GM12864 (cell line): ENCODE data around the gene ANKH.
"Not testable (repeated sequence)": the region's sequence is repeated elsewhere in the genome, so short reads cannot be mapped to it uniquely, and the experiment has no call there.

ENCODE experiments used
- DNase-seq: peaks from one replicate; pipeline ENCODE4 v3.0.0-alpha.2; 2011; ENCODE audit warnings: low read depth
- H3K4me3 ChIP-seq: 2 replicates; pipeline ENCODE4 v1.5.1; 2011; ENCODE audit warnings: mild to moderate bottlenecking, low read depth, low read length, control low read depth
- CTCF ChIP-seq: IDR thresholded peaks from 2 replicates; pipeline ENCODE4 v1.5.1; 2011; ENCODE audit warnings: low read depth, mild to moderate bottlenecking, moderate library complexity, low read length, control low read depth, inconsistent platforms; ENCODE audit errors: missing control alignments

Gene ANKH

GRCh38 chr5:14849516-14850294, 21.9 kb downstream of the ANKH start:
- no peak for TF ChIP-seq CTCF
- H3K4me3 ChIP-seq: no peak overlapping the region
- no peak for DNase-seq

DNA sequence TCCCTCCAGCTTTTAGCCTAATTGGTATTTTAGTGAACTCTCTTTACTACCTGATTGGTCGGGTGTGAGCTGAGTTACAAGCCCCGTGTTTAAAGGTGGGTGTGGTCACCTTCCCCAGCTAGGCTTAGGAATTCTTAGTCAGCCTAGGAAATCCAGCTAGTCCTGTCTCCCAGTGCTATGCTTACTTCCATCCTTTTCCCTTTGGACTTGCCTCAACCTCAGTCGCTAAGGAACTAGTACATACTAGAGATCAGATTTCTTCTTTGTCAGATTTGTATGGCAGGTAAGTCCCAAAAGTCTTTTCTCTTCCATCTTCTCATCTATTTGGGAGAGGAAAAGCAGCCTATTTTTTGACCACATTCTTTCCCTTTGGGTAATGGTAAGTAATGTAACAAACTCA, 22.6 kb downstream of the ANKH start:
- not testable (repeated sequence) for H3K4me3 ChIP-seq, DNase-seq

GRCh38 chr5:14848385-14848784, 23.2 kb downstream of the ANKH start:
- no peak overlapping the region for H3K4me3 ChIP-seq
- DNase-seq: no peak
- no peak for TF ChIP-seq CTCF

DNA sequence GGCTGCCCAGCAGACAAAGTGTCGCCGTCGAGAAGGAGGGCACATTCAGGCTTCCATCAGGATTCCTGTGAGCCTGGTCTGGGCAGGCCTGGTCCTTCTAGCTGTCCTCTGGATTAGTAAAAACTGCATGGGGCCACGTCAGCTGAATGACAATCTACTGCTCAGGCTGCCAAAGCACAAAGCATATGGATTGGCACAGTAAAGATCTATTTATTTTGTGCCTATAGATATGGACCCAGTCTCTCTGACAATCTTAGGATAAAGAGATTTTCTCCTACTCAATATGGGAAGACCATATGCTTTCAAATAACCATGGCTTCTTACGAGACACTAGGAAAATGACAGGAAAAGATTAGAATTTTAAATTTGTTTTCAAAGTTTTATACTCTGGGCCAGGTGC, 24.1 kb downstream of the ANKH start:
- no peak for TF ChIP-seq CTCF
- no peak for DNase-seq
- H3K4me3 ChIP-seq: no peak overlapping the region

DNA sequence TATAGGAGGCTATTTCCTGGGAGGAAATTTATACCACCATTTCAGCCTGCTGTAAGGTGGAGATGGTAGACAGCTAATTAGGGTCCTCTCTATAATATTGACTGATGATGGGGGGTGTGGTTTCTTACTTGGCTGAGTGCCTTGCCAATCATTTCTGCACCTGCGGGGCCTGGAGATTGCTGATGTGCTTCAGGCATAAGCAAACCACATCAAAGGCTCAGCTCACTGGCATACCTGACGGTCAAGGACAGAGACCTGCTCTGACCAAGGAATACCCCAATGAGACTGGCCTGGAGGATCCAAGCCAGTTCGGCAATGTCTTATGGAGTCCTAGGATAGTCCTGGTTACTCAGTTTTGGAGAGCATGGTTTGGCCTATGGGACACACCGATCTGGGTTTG, 29.5 kb downstream of the ANKH start:
- H3K4me3 ChIP-seq: no peak overlapping the region
- no peak for TF ChIP-seq CTCF
- DNase-seq: no peak

- DNase-seq: no peak
- H3K4me3 ChIP-seq: no peak overlapping the region
- no peak for TF ChIP-seq CTCF
These were observed 31.0 kb downstream of the ANKH start for GRCh38 chr5:14840624-14841023.

GRCh38 chr5:14838396-14839319, 32.9 kb downstream of the ANKH start:
- H3K4me3 ChIP-seq: no peak overlapping the region
- TF ChIP-seq CTCF: no peak
- DNase-seq: no peak

DNA sequence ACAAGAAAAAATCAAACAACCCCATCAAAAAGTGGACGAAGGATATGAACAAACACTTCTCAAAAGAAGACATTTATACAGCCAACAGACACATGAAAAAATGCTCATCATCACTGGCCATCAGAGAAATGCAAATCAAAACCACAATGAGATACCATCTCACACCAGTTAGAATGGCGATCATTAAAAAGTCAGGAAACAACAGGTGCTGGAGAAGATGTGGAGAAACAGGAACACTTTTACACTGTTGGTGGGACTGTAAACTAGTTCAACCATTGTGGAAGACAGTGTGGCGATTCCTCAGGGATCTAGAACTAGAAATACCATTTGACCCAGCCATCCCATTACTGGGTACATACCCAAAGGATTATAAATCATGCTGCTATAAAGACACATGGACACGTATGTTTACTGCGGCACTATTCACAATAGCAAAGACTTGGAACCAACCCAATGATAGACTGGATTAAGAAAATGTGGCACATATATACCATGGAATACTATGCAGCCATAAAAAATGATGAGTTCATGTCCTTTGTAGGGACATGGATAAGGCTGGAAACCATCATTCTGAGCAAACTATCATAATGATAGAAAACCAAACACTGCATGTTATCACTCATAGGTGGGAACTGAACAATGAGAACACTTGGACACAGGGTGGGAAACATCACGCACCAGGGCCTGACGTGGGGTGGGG, 34.0 kb downstream of the ANKH start:
- H3K4me3 ChIP-seq, DNase-seq: not testable (repeated sequence)
